Measurements from ENCODE around the gene ZNF335. TPM values are rescaled to one million over a fixed set of nuclear protein-coding genes. Genes with fewer than 3 reads are reported as not detected.
A peak's percentile ranks its signal among the peaks of the same experiment; 100 is the strongest.

ZNF335 gene
- total RNA-seq, 6 experiments from 2014 or later, result 6.5 to 9.3 (median 7.8) TPM

DNA sequence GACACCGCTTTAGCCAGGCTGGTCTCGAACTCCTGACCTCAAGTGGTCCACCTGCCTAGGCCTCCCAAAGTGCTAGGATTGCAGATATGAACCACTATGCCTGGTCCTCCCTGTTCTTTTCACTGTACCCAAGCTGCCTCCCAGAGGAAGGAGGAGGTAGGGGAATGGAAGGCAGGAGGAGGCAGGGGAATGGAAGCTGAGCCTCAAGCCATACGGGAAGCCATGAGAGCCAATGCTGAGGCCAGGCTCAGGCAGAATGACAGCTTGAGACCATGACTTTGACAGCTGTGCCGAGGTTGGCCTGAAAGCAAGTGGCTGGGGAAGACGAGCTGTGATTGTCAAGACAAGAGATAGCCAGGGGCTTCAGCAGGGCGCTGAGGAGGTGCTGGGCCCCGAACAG lies 13.6 kb upstream of the ZNF335 start:
- Histone ChIP-seq H3K4me1 (no peaks in the 10 kb centered on the region), H3K4me3 (no peak overlapping the region), H3K27me3 (no peaks in the 10 kb centered on the region), H3K36me3 (no peaks in the 10 kb centered on the region), H3K27ac (no peak overlapping the region), H3K9me3 (no peaks in the 10 kb centered on the region)
- DNase-seq, result peak in 1 of 3 donors; percentile 15
- no peak for ATAC-seq
- TF ChIP-seq, protein P1, sequence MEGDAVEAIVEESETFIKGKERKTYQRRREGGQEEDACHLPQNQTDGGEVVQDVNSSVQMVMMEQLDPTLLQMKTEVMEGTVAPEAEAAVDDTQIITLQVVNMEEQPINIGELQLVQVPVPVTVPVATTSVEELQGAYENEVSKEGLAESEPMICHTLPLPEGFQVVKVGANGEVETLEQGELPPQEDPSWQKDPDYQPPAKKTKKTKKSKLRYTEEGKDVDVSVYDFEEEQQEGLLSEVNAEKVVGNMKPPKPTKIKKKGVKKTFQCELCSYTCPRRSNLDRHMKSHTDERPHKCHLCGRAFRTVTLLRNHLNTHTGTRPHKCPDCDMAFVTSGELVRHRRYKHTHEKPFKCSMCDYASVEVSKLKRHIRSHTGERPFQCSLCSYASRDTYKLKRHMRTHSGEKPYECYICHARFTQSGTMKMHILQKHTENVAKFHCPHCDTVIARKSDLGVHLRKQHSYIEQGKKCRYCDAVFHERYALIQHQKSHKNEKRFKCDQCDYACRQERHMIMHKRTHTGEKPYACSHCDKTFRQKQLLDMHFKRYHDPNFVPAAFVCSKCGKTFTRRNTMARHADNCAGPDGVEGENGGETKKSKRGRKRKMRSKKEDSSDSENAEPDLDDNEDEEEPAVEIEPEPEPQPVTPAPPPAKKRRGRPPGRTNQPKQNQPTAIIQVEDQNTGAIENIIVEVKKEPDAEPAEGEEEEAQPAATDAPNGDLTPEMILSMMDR (IDR thresholded peaks at IDR 0.05), result no peak
- TF ChIP-seq POLR2A (IDR thresholded peaks at IDR 0.05), result no peak
- intact Hi-C loops (cut with DNase I), result no loop called here
- 91% methylated on average over 2 of the region's 7 CpGs for WGBS (ENCODE audit: insufficient coverage, low coverage, low lambda C conversion rate, missing lambda C conversion rate)

DNA sequence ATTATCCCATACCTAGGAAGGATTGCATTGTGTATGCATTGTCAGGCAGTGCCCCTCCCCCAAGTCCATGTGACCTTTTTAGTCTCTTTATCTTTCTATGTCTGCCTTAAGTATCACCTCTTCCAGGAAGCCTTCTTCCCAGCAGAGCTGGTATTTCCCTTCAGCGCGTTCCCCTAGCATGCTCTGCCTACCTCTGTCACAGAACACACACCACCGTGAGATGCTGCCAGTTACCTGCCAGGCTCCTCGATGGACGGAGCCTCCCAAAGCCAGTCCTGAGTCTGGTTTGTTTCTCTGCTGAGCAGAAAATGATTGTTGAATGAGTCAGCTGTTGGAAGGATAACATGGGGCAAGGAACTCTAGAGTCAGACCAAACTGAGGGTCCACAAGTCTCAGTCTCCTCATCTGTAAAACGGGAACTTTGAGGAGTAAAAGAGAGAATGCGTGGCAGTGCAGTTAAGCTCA lies 11.3 kb upstream of the ZNF335 start:
- Histone ChIP-seq H3K4me1 (no peaks in the 10 kb centered on the region), H3K36me3 (no peaks in the 10 kb centered on the region), H3K27ac (no peak overlapping the region), H3K9me3 (no peaks in the 10 kb centered on the region), H3K27me3 (no peaks in the 10 kb centered on the region), H3K4me3 (no peak overlapping the region)
- peak in 1 of 3 donors; percentile 7 for DNase-seq
- intact Hi-C loops (cut with DNase I), result no loop called here
- TF ChIP-seq POLR2A (IDR thresholded peaks at IDR 0.05), result no peak
- ATAC-seq, result no peak
- WGBS (ENCODE audit: insufficient coverage, low coverage, low lambda C conversion rate, missing lambda C conversion rate), result 55% methylated on average over 7 of the region's 7 CpGs

- Histone ChIP-seq H3K27me3 (no peaks in the 10 kb centered on the region), H3K4me1 (no peaks in the 10 kb centered on the region), H3K9me3 (no peaks in the 10 kb centered on the region), H3K36me3 (no peaks in the 10 kb centered on the region), H3K4me3 (no peak overlapping the region), H3K27ac (no peak overlapping the region)
- TF ChIP-seq, protein P1 (IDR thresholded peaks at IDR 0.05), result no peak
- no peak for TF ChIP-seq POLR2A (IDR thresholded peaks at IDR 0.05)
- WGBS (ENCODE audit: insufficient coverage, low coverage, low lambda C conversion rate, missing lambda C conversion rate), result 79% methylated on average over 3 of the region's 6 CpGs
- intact Hi-C loops (cut with DNase I), result no loop called here
- no peak for ATAC-seq
- DNase-seq, result no peak
These were observed 9.3 kb upstream of the ZNF335 start for GRCh38 chr20:45981261-45981660.

GRCh38 chr20:45976086-45976485 lies 4.1 kb upstream of the ZNF335 start:
- Histone ChIP-seq H3K4me3 (no peak overlapping the region), H3K4me1 (peaks cover 0 to 5% (median 0%) of the 10 kb centered on the region in 4 donors), H3K9me3 (no peaks in the 10 kb centered on the region), H3K36me3 (no peaks in the 10 kb centered on the region), H3K27me3 (no peaks in the 10 kb centered on the region), H3K27ac (no peak overlapping the region)
- no peak for TF ChIP-seq POLR2A (IDR thresholded peaks at IDR 0.05)
- TF ChIP-seq, protein P1 (IDR thresholded peaks at IDR 0.05), result no peak
- WGBS (ENCODE audit: insufficient coverage, low coverage, low lambda C conversion rate, missing lambda C conversion rate), result 68% methylated on average over 2 of the region's 6 CpGs
- DNase-seq, result peak in 1 of 3 donors; percentile 10
- intact Hi-C loops (cut with DNase I), result no loop called here
- no peak for ATAC-seq

DNA sequence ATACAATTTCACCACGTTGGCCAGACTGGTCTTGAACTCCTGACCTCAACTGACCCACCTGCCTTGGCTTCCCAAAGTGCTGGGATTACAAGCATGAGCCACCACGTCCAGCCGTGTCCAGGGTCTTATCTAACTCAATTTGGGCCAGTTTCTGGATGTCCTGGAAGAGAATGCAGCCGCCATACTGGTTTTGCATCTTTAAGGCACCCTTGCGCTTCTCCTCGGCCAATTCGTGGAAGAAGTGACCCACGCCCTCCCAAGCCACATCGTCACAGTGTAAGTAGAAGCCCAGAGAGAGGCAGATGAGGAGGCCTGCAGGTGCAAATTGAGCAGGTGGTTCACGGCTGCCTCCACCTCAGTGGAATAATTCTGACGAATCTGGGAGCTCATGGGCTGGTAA lies 3.7 kb upstream of the ZNF335 start:
- H3K36me3 ChIP-seq, result no peaks in the 10 kb centered on the region
- TF ChIP-seq POLR2A (IDR thresholded peaks at IDR 0.05), result no peak
- TF ChIP-seq, protein P1 (IDR thresholded peaks at IDR 0.05), result no peak
- ATAC-seq (no peak), DNase-seq (peak in 1 of 3 donors; percentile 19)
- 77% methylated on average over 11 of the region's 11 CpGs for WGBS (ENCODE audit: insufficient coverage, low coverage, low lambda C conversion rate, missing lambda C conversion rate)
- no peaks in the 10 kb centered on the region for H3K9me3 ChIP-seq
- H3K27ac ChIP-seq, result no peak overlapping the region
- peaks cover 0 to 6% (median 0%) of the 10 kb centered on the region in 4 donors for H3K4me1 ChIP-seq
- intact Hi-C loops (cut with DNase I), result no loop called here
- H3K27me3 ChIP-seq, result no peaks in the 10 kb centered on the region
- H3K4me3 ChIP-seq, result no peak overlapping the region

Data from right lobe of liver (tissue), 6 donors.